HT1080 (cell line): ENCODE data around the gene DLG2. TPM values are rescaled to one million over a fixed set of nuclear protein-coding genes. Genes with fewer than 3 reads are reported as not detected.
"Not testable (repeated sequence)": the region's sequence is repeated elsewhere in the genome, so short reads cannot be mapped to it uniquely, and the experiment has no call there.

Experiments used
- DNase-seq: peaks from one replicate; pipeline ENCODE4 v3.0.0-alpha.2; 2015; ENCODE audit warnings: low read depth
- total RNA-seq: library from RNA; depleted of rRNA; stranded (reverse); fragments of >200 nt; shearing (Covaris generic); gene quantifications from 2 replicates; pipeline ENCODE4 v1.2.3, GENCODE V29; 2014

DLG2 gene
- total RNA-seq, 1 experiment from 2014 or later: 0.34 TPM

DNA sequence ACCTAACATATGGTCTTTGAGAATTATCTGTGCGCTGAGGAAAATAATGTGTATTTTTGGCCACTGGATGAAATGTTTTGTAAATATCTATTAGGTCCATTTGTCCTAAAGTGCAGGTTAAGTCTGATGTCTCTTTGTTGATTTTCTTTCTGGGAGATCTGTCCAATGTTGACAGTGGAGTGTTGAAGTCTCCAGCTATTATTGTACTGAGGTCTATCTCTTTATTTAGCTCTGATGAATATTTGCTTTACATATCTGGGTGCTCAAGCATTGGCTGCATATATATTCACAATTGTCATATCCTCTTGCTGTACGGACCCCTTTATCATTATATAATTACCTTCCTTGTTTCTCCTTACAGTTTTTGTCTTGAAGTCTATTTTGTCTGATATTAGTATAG is 833.8 kb downstream of the DLG2 start:
- no peak for DNase-seq

DNA sequence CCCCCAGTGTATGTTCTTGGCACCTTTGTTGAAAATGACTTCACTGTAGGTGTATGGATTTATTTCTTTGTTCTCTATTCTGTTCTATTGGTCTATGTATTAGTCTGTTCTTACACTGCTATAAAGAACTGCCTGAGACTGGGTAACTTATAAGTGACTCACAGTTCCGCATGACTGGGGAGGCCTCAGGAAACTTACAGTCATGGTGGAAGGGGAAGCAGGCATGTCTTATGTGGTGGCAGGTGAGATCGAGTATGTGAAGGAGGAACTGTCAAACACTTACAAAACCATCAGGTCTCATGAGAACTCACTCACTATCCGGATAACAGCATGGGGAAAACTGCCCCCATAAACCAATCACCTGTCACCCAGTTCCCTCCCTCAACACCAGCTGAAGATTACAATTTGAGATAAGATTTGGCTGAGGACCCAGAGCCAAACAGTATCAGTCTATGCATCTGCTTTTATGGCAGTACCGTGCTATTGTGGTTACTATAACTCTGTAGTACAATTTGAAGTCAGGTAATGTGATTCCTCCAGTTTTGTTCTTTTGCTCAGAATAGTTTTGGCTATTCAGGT is 836.2 kb downstream of the DLG2 start:
- DNase-seq: no peak

DNA sequence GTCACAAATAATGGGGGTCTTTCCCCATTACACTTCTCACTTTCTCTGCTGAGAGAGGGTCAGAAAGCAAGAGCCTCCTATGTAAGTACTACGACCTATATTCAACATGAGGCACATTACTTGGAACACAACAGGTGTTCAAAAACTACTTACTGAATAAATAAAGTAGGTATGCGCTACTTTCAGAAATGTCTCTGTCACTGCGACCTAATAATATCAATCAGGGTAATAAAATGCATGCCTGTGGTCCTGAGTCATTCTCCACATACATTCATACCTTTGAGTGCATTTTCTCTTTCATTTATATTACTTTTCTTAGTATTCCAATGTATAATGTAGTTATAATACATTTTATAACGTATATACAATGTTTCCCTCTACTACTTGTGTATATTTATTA is 838.9 kb downstream of the DLG2 start:
- no peak for DNase-seq

GRCh38 chr11:84784158-84784557 is 843.0 kb downstream of the DLG2 start:
- DNase-seq: not testable (repeated sequence)

DNA sequence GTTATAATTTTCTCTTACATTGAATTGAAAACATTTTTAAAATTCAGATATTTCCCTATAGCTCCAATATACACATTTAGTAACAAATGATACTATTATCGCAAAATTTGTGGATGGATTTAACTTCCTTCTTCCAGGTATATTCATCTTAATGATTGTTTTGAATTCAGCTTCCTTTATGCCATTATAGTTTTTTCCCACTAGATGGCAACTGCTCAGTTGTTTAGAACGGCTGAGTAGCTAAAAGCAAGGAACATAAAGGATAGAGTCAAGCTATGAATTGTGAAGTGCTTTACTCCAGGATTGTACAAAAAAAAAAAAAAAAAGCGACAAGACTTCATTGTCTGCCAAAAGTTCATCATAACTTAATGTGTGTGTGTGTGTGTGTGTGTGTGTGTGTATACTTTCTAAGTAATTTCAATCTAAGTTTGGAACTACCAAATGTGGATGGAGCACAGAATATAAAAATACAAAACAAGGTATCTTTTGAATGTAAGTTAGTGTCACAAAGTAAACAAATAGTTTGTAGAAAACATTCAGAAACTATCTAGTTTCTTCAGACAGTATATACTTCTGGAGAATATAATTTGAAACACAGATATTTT is 846.4 kb downstream of the DLG2 start:
- peak; percentile 25 for DNase-seq

DNA sequence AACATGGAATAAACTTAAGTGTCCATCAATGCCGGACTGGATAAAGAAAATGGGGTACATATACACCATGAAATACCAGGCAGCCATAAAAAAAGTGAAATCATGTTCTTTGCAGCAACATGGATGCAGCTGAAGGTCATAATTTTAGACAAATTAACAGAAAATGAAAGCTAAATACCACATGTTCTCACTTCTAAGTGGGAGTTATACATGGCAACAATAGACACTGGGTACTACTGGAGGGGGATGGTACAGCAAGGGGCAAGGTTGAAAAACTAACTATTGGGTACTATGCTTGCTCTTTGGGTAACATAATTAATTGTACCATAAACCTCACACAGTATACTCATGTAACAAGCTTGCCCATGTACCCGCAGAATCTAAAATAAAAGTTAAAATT is 851.6 kb downstream of the DLG2 start:
- no peak for DNase-seq

- DNase-seq: no peak
Measured at GRCh38 chr11:84763931-84764330, 863.2 kb downstream of the DLG2 start.

DNA sequence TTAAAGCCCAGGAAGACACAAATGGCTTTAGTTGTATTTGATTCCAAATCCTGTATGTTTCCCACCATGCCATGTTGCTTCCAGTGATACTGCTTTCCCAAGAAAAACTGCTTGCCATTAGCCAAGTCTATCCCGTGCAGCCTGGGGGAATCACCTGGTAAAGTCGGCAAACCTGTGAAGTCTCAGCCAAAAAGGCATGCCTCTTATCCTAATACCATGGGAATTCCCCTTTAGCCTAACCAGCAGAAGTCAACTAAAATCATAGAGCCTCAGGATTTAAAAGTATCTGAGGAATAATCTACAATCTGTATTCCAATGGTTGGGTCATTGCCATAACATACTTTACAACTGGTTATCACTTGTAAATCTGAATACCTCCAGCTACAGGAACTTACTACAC is 869.4 kb downstream of the DLG2 start:
- DNase-seq: no peak

- DNase-seq: no peak
Measured at GRCh38 chr11:84751371-84751770, 875.8 kb downstream of the DLG2 start.

DNA sequence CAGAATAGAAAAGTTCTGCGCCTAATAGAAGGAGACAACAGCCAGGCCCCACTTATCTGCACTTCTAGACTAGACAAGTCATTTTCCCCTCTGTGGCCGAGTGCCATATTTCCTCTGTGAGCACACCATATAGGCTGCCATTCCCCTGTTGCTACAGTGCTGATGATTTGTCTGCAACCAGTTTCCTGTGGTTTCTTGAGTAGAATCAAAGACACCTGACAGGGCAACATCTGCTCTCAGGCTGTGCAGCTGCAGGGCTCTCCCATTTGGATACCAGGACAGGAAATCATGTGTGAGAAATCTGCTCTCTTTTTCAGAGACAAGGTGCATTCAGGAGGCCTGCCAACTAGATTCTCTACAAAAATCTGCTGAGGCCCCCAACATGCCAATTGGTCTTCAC is 879.3 kb downstream of the DLG2 start:
- peak; percentile 1 for DNase-seq

GRCh38 chr11:84740050-84740449 is 887.1 kb downstream of the DLG2 start:
- no peak for DNase-seq

DNA sequence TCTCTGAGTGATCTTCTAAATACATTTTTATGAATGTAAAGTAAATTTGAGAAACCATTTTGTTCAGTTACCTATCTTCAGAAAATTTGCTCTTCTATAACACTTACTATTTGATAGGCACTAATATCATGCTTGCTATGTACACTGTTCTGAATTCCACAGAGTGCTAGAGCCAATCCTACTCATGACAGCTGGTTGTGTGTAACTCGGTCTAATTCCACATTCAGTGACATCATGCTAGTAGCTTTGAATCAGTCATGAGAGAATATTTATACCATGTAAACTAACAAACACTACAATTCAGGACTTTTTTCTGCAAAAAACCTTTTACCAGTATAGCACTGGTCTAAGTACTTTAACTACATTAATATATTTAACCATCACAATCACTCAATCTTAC is 902.9 kb downstream of the DLG2 start:
- no peak for DNase-seq

DNA sequence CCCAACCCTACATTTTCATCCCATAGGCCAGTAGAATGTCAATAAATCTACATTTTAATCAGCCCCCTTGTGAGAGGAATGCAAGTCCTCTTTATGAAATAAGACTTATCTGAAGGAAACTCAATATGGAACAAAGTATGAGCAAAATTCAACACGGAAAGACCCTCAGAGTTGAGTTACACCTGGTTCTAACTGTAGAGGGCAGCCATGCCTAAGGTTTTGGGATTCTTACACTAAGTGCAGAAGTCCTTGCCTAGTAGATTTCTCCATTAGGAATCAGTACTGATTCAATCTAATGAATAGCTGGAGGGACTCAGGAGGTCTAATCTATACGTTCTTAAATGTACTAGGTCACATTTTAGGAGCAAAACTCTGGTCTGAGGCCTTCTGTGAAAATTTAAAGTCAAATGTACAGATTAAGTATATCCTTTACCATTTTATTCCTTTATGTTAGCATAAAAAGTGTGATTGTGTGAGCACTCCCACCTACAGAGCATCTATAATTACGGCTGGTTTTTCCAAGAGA is 904.5 kb downstream of the DLG2 start:
- DNase-seq: no peak

DNA sequence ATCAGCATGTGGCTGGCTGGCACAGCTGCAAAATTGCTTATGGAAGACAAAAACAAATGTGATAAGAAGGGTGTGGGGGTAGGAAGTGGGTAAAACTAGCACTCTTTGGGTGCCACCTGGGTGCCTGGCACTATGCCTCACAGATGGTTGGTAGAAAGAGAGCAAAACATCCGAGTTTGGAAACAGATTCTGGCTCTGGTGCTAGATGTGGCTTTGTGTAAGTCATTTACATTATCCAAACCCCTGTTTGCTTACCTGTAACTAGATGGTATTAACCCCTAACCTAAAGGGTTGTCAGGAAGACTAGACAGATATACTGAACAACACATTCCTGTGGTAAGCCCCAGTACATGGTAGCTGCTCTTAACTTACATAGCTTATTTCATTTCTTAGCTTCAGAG is 905.6 kb downstream of the DLG2 start:
- no peak for DNase-seq

GRCh38 chr11:84720706-84721402 is 906.3 kb downstream of the DLG2 start:
- no peak for DNase-seq

GRCh38 chr11:84719935-84720577 is 907.1 kb downstream of the DLG2 start:
- no peak for DNase-seq

DNA sequence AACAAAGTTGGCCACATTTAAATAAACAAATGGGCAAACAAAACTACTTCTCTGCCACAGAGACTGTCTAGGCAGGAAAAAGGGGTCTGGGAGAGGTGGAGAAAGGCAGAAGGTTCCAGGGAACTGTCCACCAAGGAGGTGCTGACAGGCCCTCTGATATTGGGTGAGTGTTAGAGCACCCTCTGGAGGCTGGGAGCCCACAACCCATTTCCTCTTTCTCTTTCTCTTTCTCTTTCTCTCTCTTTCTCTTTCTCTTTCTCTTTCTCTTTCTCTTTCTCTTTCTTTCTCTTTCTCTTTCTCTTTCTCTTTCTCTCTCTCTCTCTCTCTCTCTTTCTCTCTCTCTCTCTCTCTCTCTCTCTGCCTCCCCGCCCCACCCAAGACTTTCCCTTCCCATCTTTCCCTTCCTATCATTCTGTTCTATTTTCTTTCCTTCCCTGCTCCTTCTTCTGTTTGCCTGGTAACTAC is 912.8 kb downstream of the DLG2 start:
- DNase-seq: peak; percentile 73

GRCh38 chr11:84691830-84692229 is 935.3 kb downstream of the DLG2 start:
- DNase-seq: no peak

DNA sequence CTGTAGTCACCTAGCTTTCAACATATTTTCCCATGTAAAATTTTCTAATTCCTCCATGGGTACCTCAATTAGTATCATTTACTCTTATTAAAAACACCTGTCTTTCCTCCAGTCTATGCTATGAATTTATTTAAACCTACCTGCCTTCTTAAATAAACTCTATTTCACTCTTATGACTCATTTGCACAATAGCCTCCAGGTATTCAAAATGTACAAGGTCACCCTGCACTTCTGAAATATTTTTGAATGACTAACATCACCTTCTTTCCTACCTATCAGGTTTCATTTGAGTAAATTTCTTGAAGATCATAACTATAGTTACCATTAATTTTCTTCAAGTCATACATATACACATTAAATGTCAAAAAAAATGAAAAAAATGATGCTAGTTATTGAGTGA is 939.7 kb downstream of the DLG2 start:
- DNase-seq: no peak

GRCh38 chr11:84686716-84687115 is 940.4 kb downstream of the DLG2 start:
- DNase-seq: peak; percentile 25

DNA sequence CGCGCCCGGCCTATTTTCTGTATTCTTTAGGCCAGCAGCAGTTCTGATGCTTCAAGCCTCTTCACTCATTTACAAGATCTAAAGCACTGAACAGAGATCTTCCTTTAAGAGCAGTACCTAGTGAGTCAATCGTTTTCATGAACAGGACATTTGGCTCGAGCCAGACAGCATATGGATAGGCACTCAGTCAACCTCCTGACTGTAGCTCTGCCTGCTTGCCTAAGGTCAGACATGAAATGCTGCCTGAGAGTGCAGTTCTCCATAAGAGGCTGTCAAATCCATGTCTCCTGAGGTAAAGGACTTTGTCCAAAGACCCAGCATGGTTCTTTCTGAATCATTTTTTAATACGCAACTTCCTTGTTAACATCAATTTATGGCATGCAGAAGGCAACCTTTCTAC is 941.2 kb downstream of the DLG2 start:
- DNase-seq: no peak

- no peak for DNase-seq
Measured at GRCh38 chr11:84685149-84685548, 942.0 kb downstream of the DLG2 start.
